HepG2 (cell line): ENCODE results near the gene BCAR3. TPM values are rescaled to one million over a fixed set of nuclear protein-coding genes. Genes with fewer than 3 reads are reported as not detected.

ENCODE experiments used
- EHMT2 ChIP-seq: fragments of 200-600 bp; sonication (generic); IDR thresholded peaks from 2 replicates; pipeline ENCODE4 v1.7.0; 2017; ENCODE audit warnings: antibody characterized with exemption, low read depth, low read length, borderline replicate concordance
- FOXJ3 ChIP-seq: sonication (generic); formaldehyde crosslinking; IDR thresholded peaks from 2 replicates; pipeline ENCODE4 v1.4.0; 2020; ENCODE audit warnings: missing genetic modification reagents, mild to moderate bottlenecking, borderline replicate concordance
- GZF1 ChIP-seq: sonication (generic); formaldehyde crosslinking; IDR thresholded peaks from 2 replicates; pipeline ENCODE4 v1.5.1; 2020; ENCODE audit warnings: mild to moderate bottlenecking, missing genetic modification reagents
- KDM5A ChIP-seq: fragments of 200-600 bp; sonication (generic); IDR thresholded peaks from 2 replicates; pipeline ENCODE4 v1.7.0; 2018; ENCODE audit warnings: antibody characterized with exemption, mild to moderate bottlenecking, low read length, borderline replicate concordance
- KMT2B ChIP-seq: IDR thresholded peaks from 2 replicates; pipeline ENCODE4 v1.6.1; 2016; ENCODE audit warnings: missing genetic modification reagents, missing compliant biosample characterization
- MATR3 ChIP-seq: sonication (generic); formaldehyde crosslinking; IDR thresholded peaks from 2 replicates; pipeline ENCODE4 v1.4.0; 2020; ENCODE audit warnings: missing genetic modification reagents
- MTF1 ChIP-seq: sonication (generic); formaldehyde crosslinking; IDR thresholded peaks from 2 replicates; pipeline ENCODE4 v1.5.0; 2020; ENCODE audit warnings: missing genetic modification reagents
- NFYC ChIP-seq: IDR thresholded peaks from 2 replicates; pipeline ENCODE4 v1.6.1; 2016; ENCODE audit warnings: missing genetic modification reagents, missing compliant biosample characterization
- POLR2AphosphoS2 ChIP-seq: IDR thresholded peaks from 2 replicates; pipeline ENCODE4 v1.6.1; 2011; ENCODE audit warnings: low read depth, low read length, improper control_type of control experiment
- RAD51 ChIP-seq: fragments of 450-650 bp; IDR thresholded peaks from 2 replicates; pipeline ENCODE4 v1.6.1; 2016; ENCODE audit warnings: borderline replicate concordance
- REL ChIP-seq: sonication (generic); formaldehyde crosslinking; conservative IDR thresholded peaks from 2 replicates; pipeline ENCODE4 v1.8.0; 2022; ENCODE audit warnings: mild to moderate bottlenecking, missing genetic modification reagents, moderate library complexity
- TOE1 ChIP-seq: sonication (generic); formaldehyde crosslinking; IDR thresholded peaks from 2 replicates; pipeline ENCODE4 v1.4.0; 2020; ENCODE audit warnings: mild to moderate bottlenecking, missing genetic modification reagents
- YY1 ChIP-seq: IDR thresholded peaks from 2 replicates; pipeline ENCODE4 v1.6.1; 2011; ENCODE audit warnings: low read length, low read depth, moderate library complexity, mild to moderate bottlenecking; ENCODE audit not compliant: insufficient read depth, insufficient replicate concordance
- ZEB1 ChIP-seq: IDR thresholded peaks from 2 replicates; pipeline ENCODE4 v1.6.1; 2012; ENCODE audit warnings: mild to moderate bottlenecking, low read depth, inconsistent platforms; ENCODE audit not compliant: insufficient replicate concordance
- ZNF235 ChIP-seq: sonication (generic); formaldehyde crosslinking; IDR thresholded peaks from 2 replicates; pipeline ENCODE4 v1.8.1; 2023; ENCODE audit warnings: mild to moderate bottlenecking, missing genetic modification reagents, borderline replicate concordance
- ZNF333 ChIP-seq: sonication (generic); formaldehyde crosslinking; IDR thresholded peaks from 2 replicates; pipeline ENCODE4 v1.4.0; 2020; ENCODE audit warnings: mild to moderate bottlenecking, missing genetic modification reagents, borderline replicate concordance
- ZNF501 ChIP-seq: sonication (generic); formaldehyde crosslinking; IDR thresholded peaks from 2 replicates; pipeline ENCODE4 v1.5.1; 2020; ENCODE audit warnings: mild to moderate bottlenecking, moderate library complexity, missing genetic modification reagents
- ZNF556 ChIP-seq: sonication (generic); formaldehyde crosslinking; IDR thresholded peaks from 2 replicates; pipeline ENCODE4 v1.4.0; 2020; ENCODE audit warnings: mild to moderate bottlenecking, missing genetic modification reagents, borderline replicate concordance
- ZNF563 ChIP-seq: sonication (generic); formaldehyde crosslinking; IDR thresholded peaks from 2 replicates; pipeline ENCODE4 v1.8.0; 2022; ENCODE audit warnings: mild to moderate bottlenecking, moderate library complexity, missing genetic modification reagents
- ZNF605 ChIP-seq: sonication (generic); formaldehyde crosslinking; IDR thresholded peaks from 2 replicates; pipeline ENCODE4 v1.8.0; 2022; ENCODE audit warnings: mild to moderate bottlenecking, missing genetic modification reagents
- polyA plus RNA-seq, 8 experiments: library from polyadenylated mRNA; depleted of rRNA in 3 of 8; stranded (reverse) in 7 of 8; unstranded in 1 of 8; fragments of >200 nt; fragmentation: Illumina TruSeq in 4 of 8; extraction: Trizol in 4 of 8; gene quantifications; 2 replicates each; pipeline versions ENCODE4 v1.2.1 to v1.2.3, GENCODE V29; 2011 to 2016; ENCODE audit warnings: low read depth in 4 of 8, missing spikeins in 1 of 8, mixed read lengths in 1 of 8; ENCODE audit not compliant: insufficient read depth in 1 of 8
- total RNA-seq, 5 experiments: library from RNA; depleted of rRNA; stranded (reverse); fragments of >200 nt; fragmentation: Illumina TruSeq; extraction: Trizol; gene quantifications; 2 replicates each; pipeline ENCODE4 v1.2.3, GENCODE V29; 2016; ENCODE audit warnings: low read depth in 1 of 5
- TF ChIP-seq, protein P1 (sequence below): IDR thresholded peaks from 2 replicates; pipeline ENCODE4 v1.6.1; 2016
- TF ChIP-seq, protein P2 (sequence below): IDR thresholded peaks from 2 replicates; pipeline ENCODE4 v1.6.1; 2016
- TF ChIP-seq, protein P3 (sequence below): sonication (generic); formaldehyde crosslinking; IDR thresholded peaks from 2 replicates; pipeline ENCODE4 v1.8.1; 2023; ENCODE audit warnings: mild to moderate bottlenecking, missing genetic modification reagents
- TF ChIP-seq, protein P4 (sequence below): sonication (generic); formaldehyde crosslinking; IDR thresholded peaks from 2 replicates; pipeline ENCODE4 v1.4.0; 2020; ENCODE audit warnings: missing genetic modification reagents, borderline replicate concordance

Gene BCAR3
- total and polyA plus RNA-seq, 2 of the 13 experiments (the other 11 are each of a cell fraction or from before 2014, with no cell fraction given), result 3.6 to 4.8 TPM

DNA sequence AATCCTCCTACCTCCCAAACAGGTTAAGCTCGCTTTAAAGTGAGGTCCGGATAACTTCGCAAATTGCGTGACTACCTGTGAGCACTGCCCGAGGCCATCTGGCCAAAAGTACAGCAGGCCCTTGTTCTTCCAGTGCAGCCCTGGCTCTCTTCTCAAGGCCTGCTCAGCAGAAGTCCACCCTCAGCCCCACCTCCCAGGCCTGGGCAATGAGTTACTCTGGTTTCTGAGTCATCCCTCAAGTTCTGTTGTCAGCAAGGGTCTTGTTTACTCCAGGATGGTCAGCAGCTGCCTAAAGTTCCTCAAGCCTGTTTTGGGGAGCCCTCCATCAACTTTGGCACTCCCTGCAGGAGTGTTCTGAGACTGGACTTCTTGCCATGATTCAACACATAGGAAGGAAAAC, 101.7 kb downstream of the BCAR3 start (continued):
- TF ChIP-seq KDM5A (no peak), GZF1 (CRISPR knock-in tag) (no peak), REL (CRISPR knock-in tag) (no peak), EHMT2 (no peak), POLR2AphosphoS2 (no peak), RAD51 (no peak), ZNF605 (CRISPR knock-in tag) (no peak), NFYC (CRISPR knock-in tag) (no peak), ZEB1 (no peak), MTF1 (CRISPR knock-in tag) (no peak), KMT2B (CRISPR knock-in tag) (no peak), FOXJ3 (CRISPR knock-in tag) (no peak), YY1 (no peak), MATR3 (no peak), TOE1 (CRISPR knock-in tag) (no peak), ZNF501 (0 out of 2 replicates have a peak, but pooled peaks have one; percentile 14), ZNF556 (CRISPR knock-in tag) (no peak), ZNF563 (CRISPR knock-in tag) (no peak), ZNF333 (no peak), ZNF235 (no peak)
- TF ChIP-seq, protein P1, sequence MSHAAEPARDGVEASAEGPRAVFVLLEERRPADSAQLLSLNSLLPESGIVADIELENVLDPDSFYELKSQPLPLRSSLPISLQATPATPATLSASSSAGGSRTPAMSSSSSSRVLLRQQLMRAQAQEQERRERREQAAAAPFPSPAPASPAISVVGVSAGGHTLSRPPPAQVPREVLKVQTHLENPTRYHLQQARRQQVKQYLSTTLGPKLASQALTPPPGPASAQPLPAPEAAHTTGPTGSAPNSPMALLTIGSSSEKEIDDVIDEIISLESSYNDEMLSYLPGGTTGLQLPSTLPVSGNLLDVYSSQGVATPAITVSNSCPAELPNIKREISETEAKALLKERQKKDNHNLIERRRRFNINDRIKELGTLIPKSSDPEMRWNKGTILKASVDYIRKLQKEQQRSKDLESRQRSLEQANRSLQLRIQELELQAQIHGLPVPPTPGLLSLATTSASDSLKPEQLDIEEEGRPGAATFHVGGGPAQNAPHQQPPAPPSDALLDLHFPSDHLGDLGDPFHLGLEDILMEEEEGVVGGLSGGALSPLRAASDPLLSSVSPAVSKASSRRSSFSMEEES (CRISPR knock-in tag), result no peak
- TF ChIP-seq, protein P2, sequence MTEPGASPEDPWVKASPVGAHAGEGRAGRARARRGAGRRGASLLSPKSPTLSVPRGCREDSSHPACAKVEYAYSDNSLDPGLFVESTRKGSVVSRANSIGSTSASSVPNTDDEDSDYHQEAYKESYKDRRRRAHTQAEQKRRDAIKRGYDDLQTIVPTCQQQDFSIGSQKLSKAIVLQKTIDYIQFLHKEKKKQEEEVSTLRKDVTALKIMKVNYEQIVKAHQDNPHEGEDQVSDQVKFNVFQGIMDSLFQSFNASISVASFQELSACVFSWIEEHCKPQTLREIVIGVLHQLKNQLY (CRISPR knock-in tag), result no peak
- TF ChIP-seq, protein P3, sequence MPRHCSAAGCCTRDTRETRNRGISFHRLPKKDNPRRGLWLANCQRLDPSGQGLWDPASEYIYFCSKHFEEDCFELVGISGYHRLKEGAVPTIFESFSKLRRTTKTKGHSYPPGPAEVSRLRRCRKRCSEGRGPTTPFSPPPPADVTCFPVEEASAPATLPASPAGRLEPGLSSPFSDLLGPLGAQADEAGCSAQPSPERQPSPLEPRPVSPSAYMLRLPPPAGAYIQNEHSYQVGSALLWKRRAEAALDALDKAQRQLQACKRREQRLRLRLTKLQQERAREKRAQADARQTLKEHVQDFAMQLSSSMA, result no peak
- TF ChIP-seq, protein P4, sequence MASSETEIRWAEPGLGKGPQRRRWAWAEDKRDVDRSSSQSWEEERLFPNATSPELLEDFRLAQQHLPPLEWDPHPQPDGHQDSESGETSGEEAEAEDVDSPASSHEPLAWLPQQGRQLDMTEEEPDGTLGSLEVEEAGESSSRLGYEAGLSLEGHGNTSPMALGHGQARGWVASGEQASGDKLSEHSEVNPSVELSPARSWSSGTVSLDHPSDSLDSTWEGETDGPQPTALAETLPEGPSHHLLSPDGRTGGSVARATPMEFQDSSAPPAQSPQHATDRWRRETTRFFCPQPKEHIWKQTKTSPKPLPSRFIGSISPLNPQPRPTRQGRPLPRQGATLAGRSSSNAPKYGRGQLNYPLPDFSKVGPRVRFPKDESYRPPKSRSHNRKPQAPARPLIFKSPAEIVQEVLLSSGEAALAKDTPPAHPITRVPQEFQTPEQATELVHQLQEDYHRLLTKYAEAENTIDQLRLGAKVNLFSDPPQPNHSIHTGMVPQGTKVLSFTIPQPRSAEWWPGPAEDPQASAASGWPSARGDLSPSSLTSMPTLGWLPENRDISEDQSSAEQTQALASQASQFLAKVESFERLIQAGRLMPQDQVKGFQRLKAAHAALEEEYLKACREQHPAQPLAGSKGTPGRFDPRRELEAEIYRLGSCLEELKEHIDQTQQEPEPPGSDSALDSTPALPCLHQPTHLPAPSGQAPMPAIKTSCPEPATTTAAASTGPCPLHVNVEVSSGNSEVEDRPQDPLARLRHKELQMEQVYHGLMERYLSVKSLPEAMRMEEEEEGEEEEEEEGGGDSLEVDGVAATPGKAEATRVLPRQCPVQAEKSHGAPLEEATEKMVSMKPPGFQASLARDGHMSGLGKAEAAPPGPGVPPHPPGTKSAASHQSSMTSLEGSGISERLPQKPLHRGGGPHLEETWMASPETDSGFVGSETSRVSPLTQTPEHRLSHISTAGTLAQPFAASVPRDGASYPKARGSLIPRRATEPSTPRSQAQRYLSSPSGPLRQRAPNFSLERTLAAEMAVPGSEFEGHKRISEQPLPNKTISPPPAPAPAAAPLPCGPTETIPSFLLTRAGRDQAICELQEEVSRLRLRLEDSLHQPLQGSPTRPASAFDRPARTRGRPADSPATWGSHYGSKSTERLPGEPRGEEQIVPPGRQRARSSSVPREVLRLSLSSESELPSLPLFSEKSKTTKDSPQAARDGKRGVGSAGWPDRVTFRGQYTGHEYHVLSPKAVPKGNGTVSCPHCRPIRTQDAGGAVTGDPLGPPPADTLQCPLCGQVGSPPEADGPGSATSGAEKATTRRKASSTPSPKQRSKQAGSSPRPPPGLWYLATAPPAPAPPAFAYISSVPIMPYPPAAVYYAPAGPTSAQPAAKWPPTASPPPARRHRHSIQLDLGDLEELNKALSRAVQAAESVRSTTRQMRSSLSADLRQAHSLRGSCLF (CRISPR knock-in tag), result no peak
